Activated T-cell treated with anti-CD3 and anti-CD28 coated beads, Interleukin-2, amount 50 U/mL, for 4 hours (primary cell): Measurements from ENCODE around the gene CYP2W1. TPM values are rescaled to one million over a fixed set of nuclear protein-coding genes. Genes with fewer than 3 reads are reported as not detected.

Experiments
- ATAC-seq, 2 donors: fragments of 200-7000 bp; cut with Tn5 transposase; one replicate each; pipeline ENCODE4 v1.10.0; 2021
- DNase-seq: peaks from one replicate; pipeline ENCODE4 v3.0.0-alpha.2; 2020
- H3K27me3 Mint-ChIP-seq: one replicate; pipeline ENCODE4 v1.8.0; 2021; ENCODE audit warnings: low read depth, mixed read lengths
- H3K36me3 Mint-ChIP-seq: one replicate; pipeline ENCODE4 v1.8.0; 2022; ENCODE audit warnings: mixed read lengths; ENCODE audit not compliant: insufficient read depth
- H3K4me1 Mint-ChIP-seq: one replicate; pipeline ENCODE4 v1.8.0; 2021; ENCODE audit warnings: low read depth, mixed read lengths
- H3K4me3 Mint-ChIP-seq: one replicate; pipeline ENCODE4 v1.8.0; 2021; ENCODE audit warnings: mild to moderate bottlenecking, moderate library complexity, mixed read lengths
- H3K9me3 Mint-ChIP-seq: one replicate; pipeline ENCODE4 v1.8.0; 2021; ENCODE audit warnings: mixed read lengths
- total RNA-seq, 3 donors: library from RNA; stranded (reverse); gene quantifications; one replicate each; pipeline ENCODE4 v1.2.1, GENCODE V29; 2021

Gene CYP2W1
- total RNA-seq, 3 donors from 2014 or later, result not detected

DNA sequence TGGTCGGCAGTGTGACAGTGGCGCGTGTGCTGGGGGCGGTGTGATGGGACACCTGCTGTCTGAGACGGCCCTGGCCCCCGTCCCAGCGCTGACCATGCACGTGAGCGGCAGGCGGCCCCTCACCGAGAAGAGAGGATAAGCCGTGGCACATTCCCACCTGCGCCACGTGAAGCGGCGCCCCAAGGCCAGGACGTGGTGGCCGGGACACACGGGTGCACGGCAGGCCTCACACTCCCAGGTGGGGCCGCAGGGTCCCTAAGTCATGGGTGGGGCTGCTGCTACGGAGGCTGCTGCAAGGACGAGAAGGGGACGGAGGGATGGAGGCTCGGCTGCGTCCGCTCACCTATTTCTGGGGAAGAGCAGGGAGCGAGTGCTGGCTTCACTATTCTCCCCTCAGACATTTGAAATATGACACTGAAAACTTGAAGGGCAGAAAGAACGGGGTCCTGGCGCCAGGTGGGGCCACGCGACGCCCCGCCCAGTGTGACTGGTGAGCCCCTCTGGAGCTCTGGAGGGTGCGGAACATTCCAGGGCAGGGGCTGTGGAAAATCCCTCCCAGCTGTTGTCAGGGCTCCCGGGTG is 7.5 kb downstream of the CYP2W1 start:
- ATAC-seq, result no peak
- peaks cover 10% of the 10 kb centered on the region for H3K27me3 Mint-ChIP-seq
- DNase-seq, result no peak

DNA sequence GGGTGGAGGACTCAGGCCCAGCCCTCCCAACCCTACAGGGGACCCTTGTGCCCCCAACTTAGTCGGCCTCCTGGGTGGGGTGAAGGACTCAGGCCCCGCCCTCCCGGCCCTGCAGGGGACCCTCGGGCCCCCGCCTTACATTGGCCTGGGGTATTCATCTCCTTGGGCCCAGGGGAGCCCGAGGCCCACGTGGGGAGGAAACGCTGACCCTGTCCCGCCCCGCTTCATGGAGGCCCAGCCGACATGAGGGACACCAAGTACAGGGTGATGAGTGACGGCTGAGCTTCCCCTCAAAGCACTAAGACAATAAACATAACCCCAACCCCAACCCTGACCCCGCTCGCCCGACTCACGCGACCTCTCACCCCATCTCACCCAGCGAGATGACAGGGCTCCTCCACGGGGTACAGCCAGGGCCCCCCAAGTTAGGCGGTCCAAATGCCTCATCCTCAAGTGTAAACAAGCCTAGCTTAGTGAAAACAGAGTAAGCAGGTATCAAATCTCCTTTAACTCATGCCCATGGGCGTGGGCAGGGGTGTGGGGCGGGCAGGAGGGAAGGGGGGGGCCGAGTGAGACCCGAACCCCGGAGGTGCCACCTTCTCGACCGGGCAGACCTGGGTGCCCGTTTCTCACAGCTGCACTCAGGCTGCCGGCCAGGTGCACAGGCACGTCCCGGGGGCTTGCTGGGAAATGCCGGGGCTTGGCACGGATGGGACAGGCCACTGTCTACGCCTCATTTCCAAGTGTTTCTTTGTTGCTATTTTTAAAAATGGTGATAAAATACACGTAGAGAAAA is 8.2 kb downstream of the CYP2W1 start:
- Mint-ChIP-seq H3K36me3 (no peaks in the 10 kb centered on the region), H3K4me3 (no peak overlapping the region), H3K4me1 (peaks cover 5% of the 10 kb centered on the region), H3K27me3 (peaks cover 8% of the 10 kb centered on the region), H3K9me3 (no peaks in the 10 kb centered on the region)
- ATAC-seq, result no peak
- no peak for DNase-seq

More for the DNA sequence above, 7.5 kb downstream of the CYP2W1 start:
- Mint-ChIP-seq H3K9me3 (no peaks in the 10 kb centered on the region), H3K4me3 (no peak overlapping the region), H3K4me1 (peaks cover 5% of the 10 kb centered on the region), H3K36me3 (no peaks in the 10 kb centered on the region)

DNA sequence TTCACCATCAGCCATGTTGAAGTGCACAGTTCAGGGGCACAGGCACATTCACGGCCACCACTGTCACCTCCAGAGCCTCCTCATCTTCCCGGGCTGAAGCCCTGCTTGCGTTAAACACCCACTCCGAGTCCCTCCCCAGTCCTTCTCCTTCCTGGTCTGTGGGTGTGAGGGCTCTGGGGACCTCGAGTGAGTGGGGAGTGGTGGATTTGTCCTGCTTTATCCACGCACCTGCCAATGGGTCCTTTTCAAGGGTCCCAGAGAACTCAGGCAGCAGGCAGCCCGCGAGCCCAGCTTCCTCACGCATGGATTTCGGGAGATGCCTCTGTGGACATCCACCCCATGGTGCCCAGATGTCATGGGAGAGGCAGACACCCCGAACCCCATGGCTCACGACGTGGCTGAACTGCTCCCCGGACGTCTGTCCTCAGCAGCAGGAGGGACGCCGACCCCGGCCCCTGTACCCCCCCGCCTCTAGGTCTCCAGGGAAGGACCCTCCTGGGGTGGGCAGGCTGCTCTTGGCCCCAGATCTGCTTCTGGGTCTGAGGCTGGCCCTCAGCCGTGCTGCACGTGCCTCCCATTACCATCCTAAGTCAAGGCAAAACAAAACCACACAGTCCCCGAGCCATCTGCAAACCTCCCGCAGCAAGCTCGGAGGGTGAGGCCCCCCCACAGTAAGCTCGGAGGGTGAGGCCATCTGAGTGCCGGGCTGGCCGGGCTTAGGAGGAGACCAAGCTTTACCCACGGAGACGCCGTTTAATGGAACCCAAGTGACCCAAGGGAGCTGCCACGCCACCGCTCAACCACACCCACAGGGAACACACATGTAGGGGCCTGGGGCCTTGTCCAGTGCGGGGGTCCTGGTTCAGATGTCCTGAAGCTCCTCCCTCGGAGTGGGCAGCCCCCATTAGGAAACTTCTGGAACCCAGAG is 9.0 kb downstream of the CYP2W1 start:
- ATAC-seq, result no peak
- H3K4me1 Mint-ChIP-seq, result peaks cover 5% of the 10 kb centered on the region
- H3K4me3 Mint-ChIP-seq, result no peak overlapping the region
- H3K27me3 Mint-ChIP-seq, result peaks cover 2% of the 10 kb centered on the region
- DNase-seq, result no peak
- no peaks in the 10 kb centered on the region for H3K9me3 Mint-ChIP-seq
- peaks cover 1% of the 10 kb centered on the region for H3K36me3 Mint-ChIP-seq

DNA sequence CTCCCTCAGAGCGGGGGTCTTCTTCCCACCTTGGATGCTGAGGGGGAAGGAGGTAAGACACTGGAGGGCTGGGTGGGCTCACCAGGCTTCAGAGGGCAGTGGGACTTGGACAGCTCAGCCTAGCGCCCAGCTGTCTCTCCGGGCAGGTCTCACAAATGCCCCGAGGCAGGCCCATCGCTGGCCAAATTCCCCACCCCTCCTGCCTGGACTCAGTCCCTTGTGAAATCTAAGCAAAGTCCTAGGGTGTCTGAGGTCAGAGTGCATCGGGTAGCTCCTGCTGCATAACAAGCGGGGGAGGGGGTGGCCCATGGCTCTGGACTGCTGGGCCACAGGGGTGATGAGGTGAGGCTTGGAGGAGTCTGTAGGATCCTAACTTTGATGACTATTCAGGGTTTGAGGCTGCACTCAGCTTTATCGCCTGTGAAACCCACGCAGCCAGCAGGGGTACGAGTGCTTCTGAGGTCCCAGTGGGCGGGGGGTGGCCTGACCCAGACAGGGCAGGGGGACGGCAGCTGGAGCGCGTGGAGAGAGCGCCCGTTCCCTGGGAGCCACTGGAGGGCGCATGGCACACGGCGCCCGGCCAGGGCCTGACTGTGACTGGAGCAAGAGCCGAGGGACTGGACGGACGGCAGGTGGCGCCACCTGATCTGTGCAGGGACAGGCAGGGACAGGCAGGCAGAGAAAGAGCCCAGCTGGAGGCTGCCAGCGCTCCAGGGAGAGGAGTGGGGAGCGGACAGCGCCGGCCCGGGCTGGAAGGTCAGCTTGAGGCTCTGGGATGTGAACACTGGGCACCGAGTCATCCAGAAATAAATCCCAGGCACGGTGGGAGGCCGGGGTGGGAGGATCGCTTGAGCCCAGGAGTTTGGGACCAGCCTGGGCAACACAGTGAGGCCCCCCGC is 10.0 kb downstream of the CYP2W1 start:
- peaks cover 1% of the 10 kb centered on the region for H3K27me3 Mint-ChIP-seq

DNA sequence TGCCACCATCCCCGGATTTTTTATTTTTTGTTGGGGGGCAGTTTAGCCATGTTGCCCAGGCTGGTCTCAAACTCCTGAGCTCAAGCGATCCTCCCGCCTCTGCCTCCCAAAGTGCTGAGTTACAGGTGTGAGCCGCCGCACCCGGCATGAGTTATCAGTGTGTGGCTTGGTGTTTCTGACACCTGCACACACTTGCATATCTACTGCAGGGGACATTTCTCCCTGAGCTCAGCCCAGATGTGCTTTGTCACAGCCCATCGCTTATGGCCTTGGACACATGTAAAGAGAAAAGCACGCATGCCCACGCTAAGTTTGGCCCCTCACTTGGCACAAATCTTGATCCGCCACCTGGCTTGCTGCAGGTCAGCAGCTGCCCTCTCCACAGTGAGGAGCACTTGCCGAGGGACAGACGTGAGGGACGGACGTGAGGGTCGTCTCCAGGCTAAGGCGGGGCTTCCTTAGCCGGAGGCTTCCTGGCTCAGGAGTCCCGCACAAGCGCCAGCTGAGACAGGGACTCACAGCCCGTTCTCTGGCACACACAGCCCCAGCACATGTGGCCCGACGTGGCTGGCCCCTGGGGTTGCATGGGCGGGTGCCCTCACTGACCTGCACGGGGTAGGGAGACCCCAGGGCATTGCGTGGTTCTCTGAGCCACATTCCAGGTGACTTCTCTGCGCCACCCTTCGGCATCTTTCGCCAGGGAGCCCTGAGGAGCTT is 11.8 kb downstream of the CYP2W1 start:
- no peaks in the 10 kb centered on the region for H3K9me3 Mint-ChIP-seq
- H3K4me3 Mint-ChIP-seq, result no peak overlapping the region
- no peaks in the 10 kb centered on the region for H3K27me3 Mint-ChIP-seq
- peaks cover 1% of the 10 kb centered on the region for H3K36me3 Mint-ChIP-seq
- peaks cover 5% of the 10 kb centered on the region for H3K4me1 Mint-ChIP-seq
- no peak for DNase-seq
- ATAC-seq, result no peak

More for the DNA sequence above, 10.0 kb downstream of the CYP2W1 start:
- ATAC-seq, result peak; percentile 98
- no peaks in the 10 kb centered on the region for H3K9me3 Mint-ChIP-seq
- peak; percentile 93 for DNase-seq
- peaks cover 5% of the 10 kb centered on the region for H3K4me1 Mint-ChIP-seq
- H3K4me3 Mint-ChIP-seq, result no peak overlapping the region
- peaks cover 1% of the 10 kb centered on the region for H3K36me3 Mint-ChIP-seq

DNA sequence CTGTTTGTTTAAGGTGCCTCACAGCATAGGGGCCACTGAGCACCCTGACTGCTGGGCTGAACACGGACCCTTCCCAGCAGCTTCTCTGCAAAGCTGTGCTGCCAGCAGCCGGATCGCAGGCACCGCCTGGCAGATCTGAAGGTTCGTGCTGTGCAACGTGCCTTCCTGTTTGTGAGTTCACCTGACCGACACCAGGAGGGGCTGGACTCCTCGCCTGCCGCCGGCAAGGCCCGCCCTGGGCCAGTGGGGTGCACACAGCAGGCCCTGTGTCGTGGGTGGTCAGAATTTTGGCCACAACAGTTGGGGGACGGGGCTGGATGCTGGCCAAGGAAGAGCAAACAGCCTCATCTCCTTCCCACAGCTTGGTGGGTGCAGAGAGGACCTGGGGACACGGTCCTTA is 12.6 kb downstream of the CYP2W1 start:
- Mint-ChIP-seq H3K36me3 (peaks cover 1% of the 10 kb centered on the region), H3K4me3 (no peak overlapping the region), H3K4me1 (peaks cover 5% of the 10 kb centered on the region), H3K9me3 (no peaks in the 10 kb centered on the region), H3K27me3 (no peaks in the 10 kb centered on the region)
- ATAC-seq, result no peak
- DNase-seq, result no peak

DNA sequence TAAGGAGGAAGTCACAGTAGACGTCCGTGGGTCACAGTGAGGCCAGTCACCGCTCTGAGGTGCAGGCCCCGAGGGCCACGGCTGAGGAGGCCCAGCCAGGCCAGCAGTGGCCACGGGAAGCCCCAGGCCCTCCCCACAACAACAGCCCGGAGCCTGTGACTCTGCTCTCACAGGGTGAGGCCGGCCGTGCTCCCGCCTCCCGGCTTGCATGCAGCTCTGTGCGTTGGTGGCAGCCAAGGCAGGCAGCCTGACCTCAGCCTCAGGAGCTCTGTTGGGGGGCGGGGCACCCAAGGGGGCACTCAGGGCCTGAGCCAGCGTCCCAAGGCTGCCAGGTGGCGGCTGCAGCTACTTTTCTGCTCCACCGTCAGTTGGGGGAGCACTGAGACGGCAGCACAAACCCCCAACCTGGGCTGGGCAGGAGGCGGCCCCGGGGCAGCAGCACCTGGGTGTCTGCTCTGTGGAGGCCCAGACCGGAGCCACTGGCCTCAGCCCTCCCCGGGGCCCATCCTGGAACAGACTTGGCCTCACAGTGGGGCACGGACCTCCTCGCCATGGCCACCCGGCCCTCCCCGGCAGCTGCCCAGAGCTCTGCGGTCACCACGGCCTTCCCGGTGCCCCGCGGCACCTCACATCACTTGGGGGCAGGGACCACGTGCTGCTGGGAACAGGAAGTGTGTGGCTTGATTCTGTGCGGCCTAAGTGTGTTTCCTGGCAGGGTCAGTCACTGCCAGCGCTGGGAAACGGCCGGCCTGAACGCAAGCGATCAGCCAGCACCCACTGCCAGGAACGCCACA is 13.3 kb downstream of the CYP2W1 start:
- Mint-ChIP-seq H3K36me3 (peaks cover 1% of the 10 kb centered on the region), H3K27me3 (no peaks in the 10 kb centered on the region), H3K9me3 (no peaks in the 10 kb centered on the region), H3K4me3 (no peak overlapping the region), H3K4me1 (peaks cover 5% of the 10 kb centered on the region)
- DNase-seq, result no peak
- no peak for ATAC-seq

DNA sequence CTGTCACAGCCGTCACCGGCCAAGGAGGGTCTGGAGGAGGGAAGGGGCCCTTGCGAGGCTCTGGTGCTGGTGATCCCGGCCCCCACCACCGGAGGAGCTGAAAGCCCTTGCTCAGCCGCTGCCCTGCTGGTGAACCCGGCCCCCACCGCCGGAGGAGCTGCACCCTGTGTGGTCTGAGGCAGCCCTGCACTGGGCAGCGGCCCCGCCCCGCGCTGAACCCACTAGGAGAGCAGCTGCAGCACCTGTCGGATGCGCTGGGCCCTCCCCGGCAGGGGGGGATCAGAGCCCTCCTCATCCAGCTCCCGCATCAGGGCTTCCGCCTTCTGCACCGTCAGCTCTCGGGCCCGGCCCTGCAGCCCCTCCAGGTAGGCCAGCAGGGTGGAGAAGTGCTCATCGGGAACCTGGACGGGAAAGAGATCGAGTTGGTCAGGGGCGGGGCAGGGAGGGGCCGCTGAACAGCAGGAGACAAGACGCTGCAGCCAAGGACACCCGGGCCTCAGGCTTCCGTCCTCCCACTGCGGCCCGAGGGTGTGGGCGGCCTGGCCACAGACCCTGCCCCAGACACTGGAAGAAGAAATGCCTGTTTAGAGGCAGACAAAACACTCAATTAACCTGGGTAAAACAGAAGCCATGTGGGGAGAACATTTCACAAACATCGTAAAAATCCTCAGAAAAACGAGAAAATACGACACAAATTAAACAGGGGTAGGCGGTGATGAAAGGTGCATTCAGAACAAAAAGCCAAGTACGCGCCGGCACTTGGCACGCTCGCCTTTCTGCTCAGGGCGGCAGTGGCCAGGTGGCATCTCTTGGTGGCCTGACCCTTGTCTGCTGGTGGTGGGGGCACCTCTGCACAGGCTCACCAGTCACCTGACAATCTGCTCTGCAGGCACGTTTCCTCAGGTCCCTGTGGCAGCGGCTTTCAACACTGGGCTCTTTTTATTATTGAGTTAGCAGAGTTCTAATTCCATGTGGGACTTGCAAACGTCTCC is 14.7 kb downstream of the CYP2W1 start:
- H3K4me3 Mint-ChIP-seq, result no peak overlapping the region

DNA sequence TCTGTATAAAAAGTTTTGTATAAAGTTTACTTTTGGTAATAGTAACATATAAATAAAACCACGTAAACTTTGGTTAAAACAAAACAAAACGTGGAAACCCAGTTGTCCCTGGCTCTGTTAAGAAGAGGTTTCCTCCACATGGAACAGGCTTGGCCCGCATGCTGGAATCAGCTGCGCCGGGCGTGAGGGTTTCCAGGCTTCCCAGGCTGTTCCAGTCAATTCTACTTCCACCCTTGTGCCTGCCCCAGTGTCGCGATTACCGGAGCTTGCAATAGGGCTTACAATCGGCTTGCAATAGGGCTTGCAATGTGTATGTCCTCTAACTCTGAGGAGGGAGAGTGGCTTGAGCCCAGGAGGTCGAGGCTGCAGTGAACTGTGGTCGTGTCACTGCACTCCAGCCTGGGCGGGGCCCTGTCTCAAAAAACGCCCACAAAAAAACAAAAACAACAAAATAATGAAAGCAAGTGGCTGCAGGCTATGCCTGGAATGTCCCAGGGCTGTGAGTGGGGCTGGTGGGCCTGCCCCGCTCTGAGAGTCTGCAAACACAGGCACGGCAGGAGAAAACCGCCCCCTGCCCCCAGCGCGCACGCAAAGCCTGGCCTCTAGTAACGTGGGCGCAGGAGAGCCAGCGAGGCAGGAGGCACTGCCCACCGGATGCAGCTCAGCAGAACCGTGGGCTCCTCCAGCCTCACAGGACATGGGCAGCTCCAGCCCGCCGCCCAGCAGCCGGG is 16.3 kb downstream of the CYP2W1 start:
- Mint-ChIP-seq H3K4me3 (no peak overlapping the region), H3K27me3 (no peaks in the 10 kb centered on the region), H3K9me3 (no peaks in the 10 kb centered on the region), H3K4me1 (no peaks in the 10 kb centered on the region), H3K36me3 (peaks cover 1% of the 10 kb centered on the region)
- no peak for ATAC-seq
- DNase-seq, result no peak

More for the DNA sequence above, 14.7 kb downstream of the CYP2W1 start:
- ATAC-seq, result no peak
- no peaks in the 10 kb centered on the region for H3K27me3 Mint-ChIP-seq
- no peaks in the 10 kb centered on the region for H3K9me3 Mint-ChIP-seq
- H3K4me1 Mint-ChIP-seq, result peaks cover 5% of the 10 kb centered on the region
- DNase-seq, result no peak
- peaks cover 1% of the 10 kb centered on the region for H3K36me3 Mint-ChIP-seq

DNA sequence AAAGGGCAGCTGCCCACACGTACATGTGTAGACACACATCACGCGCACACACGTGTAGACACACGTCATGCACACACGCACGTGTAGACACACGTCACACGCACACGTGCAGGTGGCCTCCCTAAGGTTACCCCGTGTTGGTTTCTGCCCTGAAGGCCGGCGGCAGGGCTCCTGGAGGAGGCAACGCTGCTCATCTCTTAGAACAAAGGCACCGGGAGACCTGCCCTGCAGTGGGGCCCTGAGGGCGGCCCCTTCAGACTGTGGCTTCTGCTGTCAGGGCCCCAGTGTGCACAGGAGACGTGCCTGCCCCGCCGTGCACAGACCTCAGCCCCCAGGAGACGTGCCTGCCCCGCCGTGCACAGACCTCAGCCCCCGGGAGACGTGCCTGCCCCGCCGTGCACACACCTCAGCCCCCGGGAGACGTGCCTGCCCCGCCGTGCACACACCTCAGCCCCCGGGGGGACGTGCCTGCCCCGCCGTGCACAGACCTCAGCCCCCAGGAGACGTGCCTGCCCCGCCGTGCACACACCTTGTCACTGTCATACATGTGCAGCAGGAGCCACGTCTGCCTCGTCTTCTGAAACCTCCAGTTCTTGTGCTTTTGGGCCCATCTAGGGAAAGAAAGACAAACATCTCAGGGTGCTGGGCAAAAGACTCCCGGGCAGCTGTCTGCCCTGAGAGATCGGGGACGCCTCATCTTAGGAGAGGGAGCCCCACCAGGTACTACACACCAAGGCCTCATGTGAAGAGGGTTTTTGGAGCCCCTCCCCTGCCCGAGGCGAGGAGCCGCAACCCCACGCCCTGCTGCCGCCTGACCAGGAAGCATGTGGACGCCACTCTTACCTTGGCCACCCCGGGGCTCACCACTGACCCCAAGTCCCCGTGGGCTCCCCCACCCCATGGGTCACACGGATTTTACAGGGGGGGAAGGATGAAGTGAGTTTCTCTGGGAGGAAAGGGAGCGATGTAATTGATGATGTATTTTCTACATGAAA is 17.3 kb downstream of the CYP2W1 start:
- DNase-seq (no peak), ATAC-seq (no peak)
- H3K4me3 Mint-ChIP-seq, result no peak overlapping the region
- H3K27me3 Mint-ChIP-seq, result no peaks in the 10 kb centered on the region
- no peaks in the 10 kb centered on the region for H3K4me1 Mint-ChIP-seq
- peaks cover 1% of the 10 kb centered on the region for H3K36me3 Mint-ChIP-seq
- H3K9me3 Mint-ChIP-seq, result no peaks in the 10 kb centered on the region
